HG02852 (cell line): ENCODE measurements around the gene ANKRD39.
A peak's percentile ranks its signal among the peaks of the same experiment; 100 is the strongest.
"Not testable (repeated sequence)": the region's sequence is repeated elsewhere in the genome, so short reads cannot be mapped to it uniquely, and the experiment has no call there.

Source experiments
- ATAC-seq: cut with Tn5 transposase; IDR thresholded peaks from one replicate; pipeline ENCODE4 v1.9.1; 2021; ENCODE audit warnings: mild to moderate bottlenecking, moderate library complexity; ENCODE audit not compliant: unreplicated experiment

Gene ANKRD39

DNA sequence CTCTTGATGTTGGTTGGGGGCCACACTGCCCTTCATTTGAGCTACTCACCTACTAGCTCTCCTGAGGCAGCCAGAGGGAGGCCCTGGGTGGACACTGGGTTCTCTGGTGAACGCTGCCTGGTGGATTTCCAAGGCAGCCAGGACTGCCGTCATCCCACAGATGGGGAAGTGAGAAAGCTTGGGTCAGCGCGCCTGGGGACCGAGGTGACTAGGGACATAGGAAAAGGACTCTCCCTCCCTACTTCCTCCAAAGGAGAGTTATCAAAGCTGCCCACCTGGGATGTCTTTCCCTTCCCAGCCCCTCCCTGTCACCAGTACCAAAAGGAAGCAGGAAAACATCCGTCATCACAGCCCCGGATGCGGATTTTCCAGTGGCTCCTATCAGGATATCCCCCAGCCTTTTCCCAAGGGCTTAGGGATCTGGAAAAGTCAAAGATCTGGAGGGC lies 15.9 kb upstream of the ANKRD39 start:
- ATAC-seq: no peak

- ATAC-seq: no peak
Observed at GRCh38 chr2:96872591-96873349, 15.0 kb upstream of the ANKRD39 start.

GRCh38 chr2:96870626-96871255 lies 12.9 kb upstream of the ANKRD39 start:
- ATAC-seq: no peak

DNA sequence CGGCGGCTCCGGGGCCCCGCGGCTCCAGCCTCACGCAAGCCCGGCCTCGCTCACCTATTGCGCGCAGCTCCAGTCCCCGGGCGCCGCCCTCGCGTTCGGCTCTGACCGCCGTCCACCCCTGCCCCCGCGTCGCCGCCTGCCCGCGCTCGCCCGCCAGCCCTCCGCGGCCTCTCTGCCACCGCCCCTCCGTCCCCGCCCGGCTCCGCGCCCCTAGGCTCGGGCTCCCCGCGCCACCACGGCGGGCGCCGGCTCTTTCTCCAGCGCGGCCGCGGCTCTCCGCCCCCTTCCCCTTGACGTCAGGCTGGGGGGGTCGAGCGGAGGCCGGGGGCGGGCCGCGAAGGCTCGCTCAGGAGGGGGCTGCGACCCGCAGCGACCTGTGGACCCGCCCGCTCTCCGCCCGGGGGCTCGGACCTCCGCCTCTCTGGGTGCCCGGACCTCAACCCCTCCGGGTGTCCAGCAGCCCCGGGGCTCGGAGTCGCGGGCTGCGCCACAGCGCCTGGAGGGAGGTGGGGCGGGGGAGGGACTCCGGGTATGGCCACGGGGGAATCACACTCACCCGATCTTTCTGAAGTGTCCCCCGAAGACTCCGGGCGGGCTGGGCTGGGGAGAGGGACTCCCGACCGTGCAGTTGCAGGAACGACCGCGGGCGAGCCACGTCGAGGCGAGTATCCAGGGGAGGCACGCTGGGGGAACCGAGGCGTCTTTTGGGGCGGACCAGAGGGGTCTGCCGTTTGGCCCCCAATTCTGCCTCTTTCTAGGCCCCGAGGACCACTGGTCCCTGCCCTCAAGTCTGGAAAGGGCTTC lies 12.2 kb upstream of the ANKRD39 start, which contains the start of gene SEMA4C:
Gene SEMA4C, minus strand, starts transcription at position 259 of the 804 bp plus-strand sequence. CDS start 2,194 bp downstream, outside the sequence.
- ATAC-seq: no peak

DNA sequence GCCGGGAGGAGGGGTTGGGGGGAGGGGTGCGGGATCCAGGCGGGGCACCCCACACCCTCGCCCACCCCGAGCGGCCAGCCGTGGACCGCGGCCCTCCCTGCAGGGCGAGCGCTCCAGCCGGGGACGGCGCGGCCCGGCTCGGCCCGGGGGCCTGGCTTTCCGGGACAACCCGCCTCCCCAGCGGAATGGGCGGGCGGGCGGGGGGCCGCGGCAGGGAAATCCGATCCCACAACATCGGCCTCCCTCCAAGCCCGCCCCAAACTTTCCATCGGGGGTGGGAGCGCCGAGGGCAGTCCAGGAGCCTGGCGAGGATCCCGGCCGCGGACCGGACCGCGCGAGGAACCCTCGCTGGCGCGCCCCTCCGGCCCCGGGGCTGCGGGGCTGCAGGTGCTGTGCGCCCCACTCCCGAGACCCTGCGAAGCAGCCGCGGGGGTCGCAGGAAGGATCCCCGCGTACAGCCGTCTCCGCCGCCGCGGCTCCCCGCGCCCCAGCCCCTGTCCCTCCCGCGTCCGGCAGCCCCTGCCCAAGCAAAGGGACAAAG lies 11.5 kb upstream of the ANKRD39 start:
- peak; percentile 5 for ATAC-seq

DNA sequence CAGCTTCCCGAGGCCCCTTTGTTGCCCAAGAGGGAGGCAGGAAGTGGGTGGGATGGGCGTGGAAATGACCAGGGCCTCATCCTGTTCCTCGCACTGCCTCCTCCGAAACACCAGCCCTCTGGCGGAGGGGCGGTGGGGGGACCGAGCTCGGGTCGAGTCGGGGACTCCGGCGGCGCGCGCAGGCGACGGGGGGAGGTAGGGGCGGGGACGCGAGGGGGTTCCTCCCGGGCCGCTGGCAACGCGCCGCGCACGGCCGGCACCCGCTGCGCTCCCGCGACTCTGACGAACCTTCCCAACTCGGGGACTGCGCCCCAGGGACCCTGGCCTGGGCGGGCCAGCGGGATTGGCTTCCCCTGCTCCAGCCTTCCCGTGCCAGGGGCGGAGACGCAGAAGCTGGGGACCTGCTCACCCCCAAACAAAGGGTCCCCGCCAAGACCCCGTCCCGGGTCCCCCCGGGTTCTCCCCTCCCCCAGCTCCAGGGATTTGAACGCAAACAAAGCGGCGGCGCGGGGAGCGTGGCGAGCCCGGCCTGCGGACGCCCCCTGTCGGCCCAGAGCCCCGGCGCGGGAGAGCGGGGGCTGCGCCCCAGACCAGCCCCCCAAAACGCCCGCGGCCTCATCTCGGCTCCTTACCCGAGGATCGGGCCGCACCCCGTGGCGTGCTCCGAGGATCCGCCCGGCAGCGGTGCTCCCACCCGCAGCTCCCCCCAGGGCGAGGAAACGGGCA lies 10.9 kb upstream of the ANKRD39 start:
- peak; percentile 54 for ATAC-seq

DNA sequence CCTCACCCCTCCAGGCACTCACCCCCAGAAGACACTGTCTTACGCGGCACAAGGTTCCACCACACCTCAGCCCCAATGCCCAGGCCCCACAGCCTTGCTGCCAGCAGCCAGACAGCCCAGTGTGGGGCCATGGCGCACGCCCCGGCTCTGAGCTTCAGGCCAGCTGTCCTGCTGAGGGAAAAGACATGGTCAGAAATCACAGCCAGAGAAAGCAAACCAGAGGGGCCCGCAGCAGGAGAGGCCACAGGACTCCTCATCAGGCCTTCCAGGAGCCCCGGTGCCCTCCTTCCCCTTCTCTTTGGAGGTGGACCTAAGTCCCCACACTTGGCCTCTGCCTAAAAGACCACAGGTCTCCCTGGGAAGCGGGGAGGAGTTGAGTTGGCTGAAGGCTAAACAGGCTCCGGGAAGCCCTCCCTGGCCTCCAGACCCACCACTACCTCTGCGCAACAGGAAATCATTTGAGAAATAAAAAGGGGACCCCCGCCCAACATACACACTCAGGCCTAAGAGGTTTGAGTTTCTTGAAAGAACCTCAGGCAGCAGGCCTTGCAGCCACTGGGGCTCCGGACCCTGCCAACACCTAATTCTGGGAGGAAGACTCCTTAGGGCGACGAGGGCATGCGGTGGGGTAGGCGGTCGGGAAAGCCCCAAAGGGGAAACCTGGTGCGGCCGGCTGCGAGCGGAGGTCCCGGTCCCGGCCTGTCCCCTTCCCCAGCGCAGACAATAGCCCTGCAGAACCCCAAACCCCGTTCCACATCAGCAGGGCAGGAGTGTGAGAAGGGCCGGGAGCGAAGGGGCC lies 10.1 kb upstream of the ANKRD39 start:
- ATAC-seq: no peak

DNA sequence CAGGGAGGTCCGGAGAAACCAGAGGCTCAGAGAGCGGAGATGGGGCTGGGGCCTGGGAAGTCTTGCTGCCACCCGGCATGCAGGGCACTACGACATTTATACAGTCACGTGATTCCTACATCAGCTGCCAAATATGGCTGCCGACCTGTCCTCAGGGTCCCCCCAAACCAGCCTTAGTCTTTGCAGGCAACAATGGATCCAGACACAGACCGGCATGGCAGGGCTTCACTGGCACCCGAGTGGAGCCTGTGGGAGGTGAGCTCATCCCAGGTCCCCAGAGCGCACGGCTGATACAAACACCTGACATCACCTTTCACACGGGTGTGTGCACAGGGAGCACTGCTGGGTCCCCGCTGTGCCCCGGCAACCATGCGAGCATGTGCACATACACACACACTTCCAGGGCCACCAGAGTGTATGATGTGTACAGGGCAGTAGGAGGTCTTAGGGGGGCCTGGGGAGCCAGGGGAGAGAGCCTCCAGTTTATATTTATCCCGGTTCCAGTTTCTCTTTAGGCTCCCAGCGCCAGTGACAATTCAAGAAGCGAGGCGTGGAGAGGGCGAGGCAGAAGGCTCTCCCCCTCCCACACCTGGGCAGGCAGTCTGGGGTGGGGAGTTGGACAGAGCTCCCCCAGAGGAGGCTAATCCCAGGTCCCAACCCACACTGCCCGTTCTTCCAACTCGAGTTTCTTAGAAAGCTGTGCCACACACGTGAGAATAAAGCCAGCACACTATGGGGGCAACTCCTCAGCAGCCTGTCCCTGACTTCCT lies 9.4 kb upstream of the ANKRD39 start:
- no peak for ATAC-seq

DNA sequence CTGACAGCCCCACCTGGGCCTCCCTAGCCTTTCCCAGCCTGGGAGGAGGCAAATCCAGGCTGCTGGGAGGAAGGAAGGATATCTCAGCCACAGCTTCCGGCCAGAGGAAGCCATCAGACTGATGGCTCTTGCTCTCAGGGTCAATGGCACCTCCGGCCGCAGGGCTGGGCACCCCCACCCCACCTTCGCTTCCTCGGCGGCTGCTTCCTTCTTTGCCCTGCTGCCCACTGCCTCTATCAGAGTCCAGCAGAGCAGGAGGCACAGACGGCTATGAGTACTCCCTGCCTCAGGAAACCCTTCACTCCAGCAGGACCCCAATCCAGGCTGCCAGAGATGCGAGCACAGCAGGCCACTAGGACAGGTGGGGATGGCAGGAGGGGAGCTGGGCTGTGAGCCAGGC lies 8.8 kb upstream of the ANKRD39 start:
- no peak for ATAC-seq

DNA sequence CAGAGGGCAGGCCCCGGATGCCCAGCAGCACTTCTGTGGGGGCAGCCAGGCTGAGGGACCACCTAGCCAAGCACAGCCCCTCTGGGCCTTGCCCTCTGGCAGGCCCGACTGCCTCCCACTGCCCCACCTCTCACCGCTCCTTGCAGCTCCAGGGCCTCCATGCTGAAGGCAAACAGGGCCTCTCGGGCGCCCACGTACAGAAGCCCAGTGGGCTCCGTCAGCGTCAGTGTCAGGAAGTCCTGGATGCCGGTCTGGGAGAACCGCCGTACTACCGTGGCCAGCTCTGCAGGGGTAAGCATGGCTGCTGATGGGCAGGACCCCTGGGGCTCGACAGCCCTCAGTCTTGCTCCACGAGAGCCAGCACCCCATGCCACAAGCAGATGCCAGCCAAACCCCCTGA lies 8.3 kb upstream of the ANKRD39 start:
- ATAC-seq: no peak

DNA sequence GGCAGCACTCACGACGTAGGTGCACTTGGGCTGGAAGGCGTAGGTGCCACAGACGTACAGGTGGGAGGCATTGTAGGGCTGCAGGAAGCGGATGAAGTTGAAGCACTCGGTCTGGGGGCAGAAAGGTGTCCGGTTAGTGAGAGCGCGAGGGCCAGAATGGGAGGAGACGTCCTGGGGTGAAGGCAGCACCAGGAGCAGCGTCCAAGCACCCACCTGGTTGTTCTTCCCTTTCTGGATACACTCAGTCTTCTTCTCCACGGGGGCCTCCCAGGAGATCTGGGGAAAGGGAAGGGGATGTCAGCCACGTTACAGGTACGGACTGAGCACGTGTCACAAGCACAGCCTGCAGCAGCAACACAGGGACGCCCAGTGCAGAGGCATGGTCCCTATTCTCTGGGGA lies 7.8 kb upstream of the ANKRD39 start:
- no peak for ATAC-seq

- ATAC-seq: no peak
Observed at GRCh38 chr2:96864343-96865091, 6.7 kb upstream of the ANKRD39 start.

DNA sequence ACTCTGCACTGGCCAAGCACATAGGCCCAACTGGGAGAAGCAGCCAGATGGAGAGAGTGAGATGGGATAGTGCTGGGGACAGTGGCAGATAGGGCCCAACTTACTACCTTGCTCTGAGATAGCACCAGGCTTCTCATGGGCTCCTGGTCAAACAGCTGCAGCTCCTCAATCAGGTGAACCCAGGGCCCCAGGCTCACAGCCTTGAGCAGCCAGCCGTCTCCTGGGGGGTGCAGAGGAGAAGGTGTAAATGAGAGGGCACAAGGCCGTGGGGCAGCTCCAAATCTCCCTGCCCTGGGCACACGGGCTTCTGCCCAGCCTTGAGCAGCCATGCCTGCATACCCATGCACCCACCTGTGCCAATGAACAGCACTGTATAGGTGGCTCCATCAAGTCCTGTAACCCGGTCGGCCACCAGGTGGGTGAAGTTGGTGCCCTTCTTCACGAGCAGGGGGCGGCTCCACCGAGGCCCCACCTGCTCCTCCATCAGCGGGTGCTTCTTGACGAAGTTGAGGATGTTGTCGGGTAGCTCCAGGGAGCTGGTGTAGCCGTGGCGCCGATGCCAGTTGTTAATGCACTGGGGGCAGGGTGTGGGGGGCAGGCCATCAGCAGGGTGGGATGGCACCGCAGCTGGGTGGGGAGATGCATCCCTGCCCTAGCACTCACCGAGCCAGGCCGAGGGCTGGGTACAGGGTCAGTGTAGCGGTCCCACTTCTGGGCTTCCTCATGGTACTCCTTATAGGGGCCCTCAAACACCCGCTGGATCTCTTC lies 5.9 kb upstream of the ANKRD39 start:
- ATAC-seq: no peak

DNA sequence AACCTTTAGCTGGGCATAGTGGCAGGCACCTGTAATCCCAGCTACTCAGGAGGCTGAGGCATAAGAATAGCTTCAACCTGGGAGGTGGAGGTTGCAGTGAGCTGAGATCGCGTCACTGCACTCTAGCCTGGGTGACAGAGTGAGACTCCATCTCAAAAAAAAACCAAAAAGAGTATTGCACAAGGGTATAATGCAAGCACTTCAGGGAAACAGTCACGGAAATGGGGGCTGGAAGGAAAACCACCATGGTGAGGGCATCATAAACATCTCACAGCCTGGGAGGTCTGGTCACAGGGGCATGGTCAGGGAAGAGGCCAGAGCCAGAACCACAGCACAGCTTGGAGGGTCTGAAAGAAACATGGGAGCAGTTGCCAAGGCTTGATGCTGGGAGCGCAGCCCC lies 5.2 kb upstream of the ANKRD39 start:
- not testable (repeated sequence) for ATAC-seq

DNA sequence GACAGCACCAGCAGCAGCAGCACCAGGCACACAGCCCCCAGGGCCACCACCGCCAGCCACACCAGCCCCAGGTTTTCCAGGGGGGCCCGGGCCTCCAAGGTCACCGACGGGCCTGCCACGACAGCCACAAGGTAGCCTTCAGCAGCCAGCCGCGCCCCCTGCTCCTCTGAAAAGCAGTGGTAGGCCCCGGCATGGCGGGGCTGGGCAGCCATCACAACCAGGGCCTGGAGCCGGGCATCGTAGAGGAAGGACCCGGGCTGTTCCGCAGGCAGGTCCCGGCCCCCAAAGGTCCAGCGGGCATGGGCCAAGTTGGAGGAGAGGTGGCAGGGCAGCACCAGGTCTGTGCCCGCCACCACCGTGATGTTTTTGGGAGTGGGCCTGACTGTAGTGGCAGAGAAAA lies 3.3 kb upstream of the ANKRD39 start:
- no peak for ATAC-seq

- ATAC-seq: no peak
Observed at GRCh38 chr2:96860065-96861029, 2.5 kb upstream of the ANKRD39 start.

DNA sequence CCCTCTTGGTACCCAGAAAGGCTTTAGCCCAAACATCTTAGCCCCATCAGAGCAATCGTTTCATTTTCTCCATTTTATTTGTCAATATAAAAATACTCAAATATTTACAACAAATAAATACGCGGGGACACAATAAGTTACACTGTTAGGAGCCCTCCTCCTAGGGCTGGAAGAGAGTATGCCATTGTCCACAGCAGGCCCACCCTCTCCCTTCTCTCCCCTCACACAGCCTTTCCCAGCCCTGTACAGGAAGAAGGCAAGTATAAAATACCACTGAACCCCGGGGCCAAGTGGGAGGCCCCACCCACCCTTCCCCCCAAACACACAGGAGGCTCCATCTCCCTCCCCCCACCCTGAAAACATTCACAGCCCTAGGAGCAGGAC lies 1.9 kb upstream of the ANKRD39 start:
- ATAC-seq: no peak
